ENCODE measurements around the gene NSD2.

GRCh38 chr4:1984406-1985191 is 113.4 kb downstream of the NSD2 start:
- no peak for TF ChIP-seq CTCF (conservative IDR thresholded peaks at IDR 0.05 in 1 of 2, IDR thresholded peaks at IDR 0.05 in 1 of 2; ENCODE audit: extremely low read depth in 1 of 2, insufficient read depth in 1 of 2, low read depth in 1 of 2, low read length in 2 of 2)
- no peak for TF ChIP-seq EZH2 (IDR thresholded peaks at IDR 0.05; ENCODE audit: borderline replicate concordance, low read length)
